Thymus (tissue), 11 donors: Measurements from ENCODE around the gene ITPRIP. TPM values are rescaled to one million over a fixed set of nuclear protein-coding genes. Genes with fewer than 3 reads are reported as not detected.

ENCODE experiments used
- DNase-seq, 9 donors: peaks; one replicate each; pipeline ENCODE4 v3.0.0-alpha.2; 2013; ENCODE audit warnings: low spot score in 9 of 9, low read depth in 6 of 9, missing footprints in 1 of 9
- H3K27ac ChIP-seq, 2 donors: one replicate each; pipeline ENCODE4 v1.5.1; 2013; ENCODE audit warnings: control low read depth in 1 of 2, low read depth in 1 of 2, low read length in 1 of 2, mild to moderate bottlenecking in 1 of 2, moderate library complexity in 1 of 2
- H3K27me3 ChIP-seq, 2 donors: one replicate each; pipeline ENCODE4 v1.5.1; 2013; ENCODE audit warnings: low read length in 1 of 2; ENCODE audit not compliant: control insufficient read depth in 2 of 2, insufficient read depth in 1 of 2
- H3K36me3 ChIP-seq, 2 donors: one replicate each; pipeline ENCODE4 v1.5.1; 2013; ENCODE audit warnings: low read length in 1 of 2, mild to moderate bottlenecking in 1 of 2, moderate library complexity in 1 of 2; ENCODE audit not compliant: control insufficient read depth in 2 of 2, insufficient read depth in 2 of 2
- H3K4me1 ChIP-seq, 2 donors: one replicate each; pipeline ENCODE4 v1.5.1; 2013; ENCODE audit warnings: low read length in 2 of 2; ENCODE audit not compliant: control insufficient read depth in 2 of 2, insufficient read depth in 2 of 2
- H3K4me3 ChIP-seq, 2 donors: one replicate each; pipeline ENCODE4 v1.5.1; 2013; ENCODE audit warnings: low read length in 2 of 2, control low read depth in 1 of 2, mild to moderate bottlenecking in 1 of 2
- H3K9me3 ChIP-seq, 2 donors: one replicate each; pipeline ENCODE4 v1.5.1; 2013; ENCODE audit warnings: low read length in 1 of 2, mild to moderate bottlenecking in 1 of 2; ENCODE audit not compliant: control insufficient read depth in 2 of 2, insufficient read depth in 1 of 2
- WGBS: extraction: QIAGEN DNeasy Blood & Tissue Kit; methylation state at CpG from one replicate; pipeline ENCODE4 v1.1.7; 2013; 5-methylcytosine and 5-hydroxymethylcytosine counted together
- polyA plus RNA-seq: library from polyadenylated mRNA; stranded (reverse); fragments of 200-250 nt; gene quantifications from one replicate; pipeline ENCODE4 v1.2.3, GENCODE V29; 2013
- total RNA-seq: library from RNA; stranded (reverse); fragments of 120-200 nt; gene quantifications from one replicate; pipeline ENCODE4 v1.2.4, GENCODE V29; 2013
- donor health status: healthy.

ITPRIP gene
- total and polyA plus RNA-seq, 2 donors, result 7.4 to 13.6 TPM

DNA sequence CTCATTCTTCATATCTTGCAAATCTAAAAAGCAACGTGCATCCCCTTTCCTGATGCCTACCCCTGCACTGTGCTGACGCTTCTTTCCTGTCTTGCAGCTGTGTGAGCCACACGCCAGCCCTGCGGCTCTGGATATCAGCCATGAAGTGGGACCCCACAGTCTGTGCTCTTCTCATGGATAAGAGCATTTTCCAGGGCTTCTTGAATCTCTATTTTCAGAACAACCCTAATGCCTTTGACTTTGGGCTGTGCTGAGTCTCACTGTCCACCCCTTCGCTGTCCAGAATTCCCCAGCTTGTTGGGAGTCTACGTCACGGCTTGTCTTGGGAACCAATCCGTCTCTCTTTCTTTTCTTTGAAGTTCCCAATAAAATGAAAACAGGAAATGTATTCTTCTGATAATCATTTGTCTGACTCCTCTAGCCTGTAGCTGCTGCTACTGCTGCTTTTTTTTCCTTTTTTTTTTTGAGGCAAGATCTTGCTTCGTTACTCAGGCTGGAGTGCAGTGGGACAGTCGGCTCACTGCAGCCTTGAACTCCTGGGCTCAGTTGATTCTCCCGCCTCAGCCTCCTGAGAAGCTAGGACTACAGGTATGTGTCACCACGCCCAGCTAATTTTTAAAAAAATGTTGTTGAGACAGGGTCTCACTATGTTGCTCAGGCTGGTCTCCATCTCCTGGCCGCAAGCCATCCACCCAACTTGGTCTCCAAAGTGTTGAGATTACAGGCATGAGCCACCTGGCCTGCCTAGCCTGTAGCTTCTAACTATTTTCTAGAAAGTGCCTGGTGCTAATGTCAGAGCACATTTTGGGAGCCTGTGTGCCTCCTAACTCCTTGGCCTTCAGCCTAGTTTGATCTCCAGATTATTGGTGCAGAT, 39.0 kb downstream of the ITPRIP start:
- Histone ChIP-seq H3K27ac (no peak overlapping the region), H3K4me3 (no peak overlapping the region), H3K4me1 (peaks cover 27 to 51% of the 10 kb centered on the region in 2 donors), H3K36me3 (no peaks in the 10 kb centered on the region), H3K27me3 (no peaks in the 10 kb centered on the region), H3K9me3 (peaks cover 0 to 7% of the 10 kb centered on the region in 2 donors)
- DNase-seq, result peak in 1 of 9 donors; percentile 54
- 68% methylated on average over 13 of the region's 13 CpGs for WGBS

DNA sequence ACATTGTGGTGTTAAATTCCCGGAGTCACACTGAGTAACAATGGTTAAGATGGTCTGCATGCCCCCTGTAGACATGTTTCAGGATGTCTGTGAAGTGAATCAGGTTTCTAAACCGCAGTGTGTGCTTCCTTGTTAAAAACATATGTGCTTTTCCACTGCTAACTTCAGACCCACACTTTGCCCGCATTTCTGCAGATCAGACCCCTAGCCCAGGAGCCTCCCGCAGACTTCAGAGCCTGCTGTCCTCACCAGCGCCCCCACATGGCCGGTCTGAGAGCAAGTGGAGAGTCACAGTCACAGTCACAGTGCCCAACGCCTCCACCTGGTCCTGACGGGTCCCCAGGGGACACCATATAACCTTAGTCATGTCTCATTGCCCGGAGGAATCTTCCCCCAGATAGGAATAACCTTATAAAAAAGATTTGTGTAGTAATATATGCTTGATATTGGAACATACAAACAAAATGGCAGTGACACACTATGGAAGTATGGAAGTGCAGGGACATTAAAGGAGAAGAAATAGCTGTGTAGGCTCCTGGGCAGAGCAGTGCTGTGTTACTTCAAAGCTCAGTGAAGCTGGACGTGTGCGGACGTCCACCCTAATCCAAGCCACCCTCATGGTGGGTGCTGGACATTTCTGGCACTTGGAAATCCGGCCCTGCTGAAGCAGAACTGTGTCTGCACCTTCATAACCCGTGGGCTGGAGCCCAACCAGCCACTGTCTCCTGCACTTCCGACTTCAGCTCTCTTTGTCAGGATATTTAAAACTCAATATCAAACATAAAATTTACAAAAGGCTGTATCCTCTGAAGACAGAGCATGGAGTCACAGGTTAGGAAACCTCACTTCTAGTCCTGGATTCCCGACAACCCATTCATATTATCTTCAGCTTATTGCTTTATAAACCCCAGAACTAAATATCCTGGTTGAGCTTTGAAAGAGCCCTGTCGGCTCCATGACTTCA, 40.3 kb downstream of the ITPRIP start:
- Histone ChIP-seq H3K4me3 (no peak overlapping the region), H3K9me3 (peaks cover 0 to 2% of the 10 kb centered on the region in 2 donors), H3K36me3 (no peaks in the 10 kb centered on the region), H3K27me3 (no peaks in the 10 kb centered on the region), H3K4me1 (peaks cover 18 to 38% of the 10 kb centered on the region in 2 donors), H3K27ac (no peak overlapping the region)
- WGBS, result 77% methylated on average over 17 of the region's 17 CpGs
- DNase-seq, result peak in 2 of 9 donors; percentile 58 to 67

DNA sequence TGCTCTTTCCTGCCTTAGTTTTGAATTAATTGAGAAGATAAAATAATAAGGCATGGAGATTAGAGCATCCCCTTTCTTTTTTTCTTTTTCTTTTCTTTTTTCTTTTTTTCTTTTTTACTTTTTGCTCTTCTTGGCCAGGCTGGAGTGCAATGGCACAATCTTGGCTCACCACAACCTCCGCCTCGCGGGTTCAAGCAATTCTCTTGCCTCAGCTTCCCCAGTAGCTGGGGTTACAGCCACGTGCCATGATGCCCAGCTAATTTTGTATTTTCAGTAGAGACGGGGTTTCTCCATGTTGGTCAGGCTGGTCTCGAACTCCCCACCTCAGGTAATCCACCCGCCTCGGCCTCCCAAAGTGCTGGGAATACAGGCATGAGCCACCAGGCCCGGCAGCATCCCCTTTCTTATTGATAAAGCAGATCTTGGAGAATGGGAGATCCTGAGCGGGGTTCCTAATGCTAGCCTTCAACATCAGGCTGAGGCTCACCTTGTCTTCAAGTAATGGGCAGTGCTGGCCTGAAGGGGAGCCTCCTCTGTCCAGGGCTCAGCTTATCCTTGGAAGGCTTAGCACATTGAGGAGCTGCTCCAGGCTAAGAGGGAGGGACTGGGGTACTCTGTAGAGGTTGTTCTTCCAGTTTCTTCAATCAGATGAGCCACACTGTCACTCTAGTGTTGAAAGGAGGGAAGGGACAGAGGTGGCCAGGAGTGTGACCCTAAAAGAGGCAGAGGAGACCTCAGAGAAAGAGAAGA, 41.4 kb downstream of the ITPRIP start:
- DNase-seq, result no peak
- Histone ChIP-seq H3K9me3 (no peaks in the 10 kb centered on the region), H3K36me3 (no peaks in the 10 kb centered on the region), H3K4me3 (no peak overlapping the region), H3K27me3 (no peaks in the 10 kb centered on the region), H3K4me1 (peaks cover 18 to 37% of the 10 kb centered on the region in 2 donors), H3K27ac (no peak overlapping the region)
- WGBS, result 97% methylated on average over 10 of the region's 10 CpGs

DNA sequence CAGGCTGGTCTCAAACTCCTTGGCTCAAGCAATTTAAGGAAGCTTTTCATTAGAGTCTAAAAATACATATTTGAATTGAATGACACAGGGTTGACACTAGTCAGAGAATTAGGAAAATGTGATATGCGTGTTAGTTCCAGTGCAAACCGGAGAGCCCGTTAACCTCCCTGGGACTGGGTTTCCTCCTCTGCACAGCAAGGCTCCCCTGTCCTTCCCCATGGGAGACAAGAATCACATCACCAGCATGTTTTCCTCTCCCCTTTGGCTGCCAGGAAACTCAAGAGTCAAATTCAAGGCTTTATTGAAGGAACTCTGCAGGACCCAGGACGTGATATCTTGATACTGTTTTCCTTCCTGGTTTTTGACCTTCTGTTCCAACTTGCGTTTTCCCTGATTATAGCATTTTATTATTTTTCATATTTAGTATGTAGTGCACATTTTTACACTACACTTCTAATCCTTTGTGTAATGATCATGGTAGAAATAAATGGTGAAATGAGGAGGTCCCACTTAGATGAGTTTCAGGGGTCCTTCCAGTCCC, 44.4 kb downstream of the ITPRIP start:
- Histone ChIP-seq H3K27ac (no peak overlapping the region), H3K36me3 (no peaks in the 10 kb centered on the region), H3K27me3 (peaks cover 2 to 10% of the 10 kb centered on the region in 2 donors), H3K4me3 (no peak overlapping the region), H3K9me3 (no peaks in the 10 kb centered on the region), H3K4me1 (peaks cover under 1 to 12% of the 10 kb centered on the region in 2 donors)
- 97% methylated on average over 5 of the region's 5 CpGs for WGBS
- no peak for DNase-seq

DNA sequence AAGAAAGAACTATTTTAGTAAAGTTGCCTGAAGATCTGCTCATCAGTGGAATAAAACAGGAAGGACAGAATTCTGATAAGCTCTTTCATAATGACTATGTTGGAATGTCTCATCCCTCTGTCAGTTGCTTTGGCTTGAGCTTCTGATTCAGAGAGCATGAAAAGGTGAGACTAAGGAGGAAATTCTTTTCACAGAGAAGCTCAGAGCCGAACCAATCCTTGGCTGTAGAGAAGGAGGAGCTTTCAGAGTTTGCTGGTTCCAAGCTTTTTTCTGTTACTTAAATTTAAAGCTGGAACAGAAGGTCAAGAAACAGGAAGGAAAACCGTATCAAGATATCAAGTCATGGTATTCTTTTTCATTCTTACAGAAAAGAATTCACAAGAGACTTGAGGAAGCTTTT, 45.3 kb downstream of the ITPRIP start:
- Histone ChIP-seq H3K27ac (no peak overlapping the region), H3K9me3 (no peaks in the 10 kb centered on the region), H3K4me3 (no peak overlapping the region), H3K27me3 (peaks cover 2 to 11% of the 10 kb centered on the region in 2 donors), H3K36me3 (no peaks in the 10 kb centered on the region), H3K4me1 (peaks cover 0 to 6% of the 10 kb centered on the region in 2 donors)
- DNase-seq, result no peak
- WGBS, result 63% methylated on average over 2 of the region's 2 CpGs

DNA sequence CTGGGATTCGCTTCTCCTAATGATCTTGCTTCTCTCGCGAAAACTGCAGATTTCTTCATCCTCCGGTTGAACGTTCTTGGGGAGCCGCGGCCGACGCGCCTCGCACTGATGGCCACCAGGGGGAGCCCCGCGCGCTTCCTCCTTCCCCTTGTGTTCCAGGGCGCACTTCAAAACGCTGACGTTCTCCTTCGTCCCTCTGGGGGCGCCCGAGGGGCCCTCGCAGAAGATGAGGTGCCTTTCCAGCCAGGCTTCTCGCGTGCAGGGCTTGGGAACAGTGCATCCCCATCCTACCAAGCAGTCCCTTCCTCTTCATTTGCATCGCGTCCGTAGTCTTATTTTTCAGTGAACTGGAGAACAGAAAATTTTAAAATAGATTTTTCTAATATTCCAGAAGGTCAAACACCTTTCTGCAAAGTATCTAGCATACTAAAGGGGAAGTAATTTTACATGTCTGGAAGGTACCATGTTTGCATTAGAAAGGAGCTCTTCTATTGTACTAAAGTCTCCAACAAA, 46.8 kb downstream of the ITPRIP start:
- Histone ChIP-seq H3K36me3 (no peaks in the 10 kb centered on the region), H3K9me3 (no peaks in the 10 kb centered on the region), H3K4me3 (no peak overlapping the region), H3K27me3 (peaks cover 2 to 11% of the 10 kb centered on the region in 2 donors), H3K4me1 (no peaks in the 10 kb centered on the region), H3K27ac (no peak overlapping the region)
- peak; percentile 75 to 92 (median 82) for DNase-seq
- WGBS, result 2% methylated on average over 26 of the region's 26 CpGs

DNA sequence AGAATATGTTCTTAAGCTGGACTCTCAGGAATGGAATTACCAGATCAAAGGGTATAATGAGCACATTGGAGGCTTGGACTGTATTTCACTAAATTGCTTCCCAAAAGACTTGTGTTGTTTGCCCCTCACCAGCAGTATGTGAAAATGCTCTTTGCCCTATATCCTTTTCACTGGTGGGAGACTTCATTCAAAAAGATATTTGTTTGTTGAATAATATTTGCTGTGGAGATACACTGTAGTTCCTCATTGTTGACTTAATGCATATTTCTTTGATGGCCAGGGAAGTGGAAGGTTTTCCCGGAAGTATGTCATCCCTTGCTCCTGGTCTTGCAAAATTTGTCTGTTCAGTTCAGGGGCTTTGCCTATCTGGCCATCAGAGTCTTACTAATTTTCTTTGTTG, 49.9 kb downstream of the ITPRIP start:
- peaks cover 2 to 11% of the 10 kb centered on the region in 2 donors for H3K27me3 ChIP-seq
- no peaks in the 10 kb centered on the region for H3K9me3 ChIP-seq
- no peaks in the 10 kb centered on the region for H3K36me3 ChIP-seq
- no peak overlapping the region for H3K4me3 ChIP-seq
- H3K27ac ChIP-seq, result no peak overlapping the region
- 97% methylated on average over 1 of the region's 1 CpG for WGBS
- DNase-seq, result no peak
- H3K4me1 ChIP-seq, result no peaks in the 10 kb centered on the region

DNA sequence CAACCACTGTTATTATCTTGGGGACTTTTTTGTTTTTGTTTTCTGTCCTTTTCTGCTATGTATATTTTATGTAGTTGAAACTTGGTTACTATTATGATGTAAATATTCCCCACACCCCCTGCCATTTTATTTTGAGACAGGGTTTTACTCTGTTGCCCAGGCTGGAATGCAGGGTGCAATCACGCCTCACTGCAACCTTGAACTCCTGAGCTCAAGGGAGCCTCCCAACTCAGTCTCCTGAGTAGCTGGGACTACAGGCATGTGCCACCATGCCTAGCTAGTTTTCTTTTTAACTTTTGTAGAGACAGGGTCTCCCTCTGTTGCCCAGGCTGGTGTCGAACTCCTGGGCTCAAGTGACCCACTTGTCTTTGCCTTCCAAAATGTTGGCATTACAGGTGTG, 51.3 kb downstream of the ITPRIP start:
- 98% methylated on average over 2 of the region's 2 CpGs for WGBS
- no peaks in the 10 kb centered on the region for H3K4me1 ChIP-seq
- no peak for DNase-seq
- no peak overlapping the region for H3K4me3 ChIP-seq
- H3K36me3 ChIP-seq, result no peaks in the 10 kb centered on the region
- H3K27ac ChIP-seq, result no peak overlapping the region
- peaks cover 4 to 14% of the 10 kb centered on the region in 2 donors for H3K27me3 ChIP-seq
- H3K9me3 ChIP-seq, result no peaks in the 10 kb centered on the region
